ENCODE results near the gene VPREB1.
A peak's percentile ranks its signal among the peaks of the same experiment; 100 is the strongest.
"Not testable (repeated sequence)": the region's sequence is repeated elsewhere in the genome, so short reads cannot be mapped to it uniquely, and the experiment has no call there.

VPREB1 gene

GRCh38 chr22:22214819-22215329 lies 29.7 kb upstream of the VPREB1 start:
- no peak for DNase-seq (ENCODE audit: low spot score)

DNA sequence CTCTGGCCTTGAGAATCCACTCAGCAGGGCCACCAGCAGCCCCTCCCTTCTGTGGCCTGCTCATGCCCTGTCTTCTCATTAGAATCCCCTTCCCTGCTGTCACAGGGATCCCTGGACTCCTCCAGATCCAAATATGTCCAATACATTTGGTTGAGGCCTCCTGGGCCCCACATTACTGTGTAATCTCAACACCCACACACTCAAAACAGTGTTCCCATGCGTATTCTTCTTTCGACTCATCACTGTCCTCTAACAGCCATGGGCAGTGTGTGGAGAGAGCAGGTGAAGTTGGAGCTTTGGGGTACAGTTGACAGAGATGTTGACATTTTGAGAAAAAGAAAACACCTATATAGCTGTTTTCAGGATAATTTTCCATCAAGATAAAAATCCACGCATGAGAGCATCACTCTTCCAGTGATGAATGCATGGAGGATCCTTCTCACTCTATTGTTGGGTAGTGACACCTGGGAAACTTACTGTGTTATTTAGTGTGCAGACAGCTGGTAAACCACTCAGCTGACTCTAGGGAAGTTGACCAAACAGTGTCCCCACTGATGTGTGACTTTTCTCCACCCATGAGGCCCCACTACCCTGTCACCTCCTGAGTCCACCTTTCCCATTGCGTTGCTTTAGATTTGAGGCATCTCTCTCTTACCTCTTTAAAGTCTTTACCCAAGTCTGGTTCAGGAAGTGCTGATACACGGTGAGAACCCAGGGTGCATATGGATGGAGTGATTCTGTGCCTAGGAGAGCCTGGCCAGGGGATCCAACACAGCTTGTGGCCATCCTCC lies 28.7 kb upstream of the VPREB1 start:
- no peak for DNase-seq (ENCODE audit: low spot score)

GRCh38 chr22:22216450-22216959 lies 28.1 kb upstream of the VPREB1 start:
- DNase-seq (ENCODE audit: low spot score) = no peak

DNA sequence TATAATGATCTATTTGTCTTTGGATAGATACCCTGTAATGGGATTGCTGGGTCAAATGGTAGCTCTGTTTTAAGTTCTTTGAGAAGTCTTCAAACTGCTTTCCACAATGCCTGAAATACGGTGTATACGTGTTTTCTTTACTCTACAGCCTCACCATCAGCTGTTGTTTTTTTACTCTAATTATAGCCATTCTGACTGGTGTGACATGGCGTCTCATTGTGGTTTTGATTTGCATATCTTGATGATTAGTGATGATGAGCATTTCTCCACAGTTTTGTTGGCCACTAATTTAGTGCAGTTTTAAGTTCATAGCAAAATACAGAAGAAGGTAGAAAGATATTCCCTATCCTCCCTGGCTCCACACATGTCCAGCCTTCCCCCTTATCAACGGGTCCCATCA lies 26.3 kb upstream of the VPREB1 start:
- no peak for DNase-seq (ENCODE audit: low spot score)

GRCh38 chr22:22219140-22219996 lies 25.2 kb upstream of the VPREB1 start:
- no peak for DNase-seq (ENCODE audit: low spot score)

- DNase-seq (ENCODE audit: low spot score) = not testable (repeated sequence)
Measured at GRCh38 chr22:22221043-22221442, 23.5 kb upstream of the VPREB1 start.

- DNase-seq (ENCODE audit: low spot score) = no peak
Measured at GRCh38 chr22:22226448-22227187, 18.0 kb upstream of the VPREB1 start.

GRCh38 chr22:22228421-22228820 lies 16.2 kb upstream of the VPREB1 start:
- no peak for DNase-seq (ENCODE audit: low spot score)

DNA sequence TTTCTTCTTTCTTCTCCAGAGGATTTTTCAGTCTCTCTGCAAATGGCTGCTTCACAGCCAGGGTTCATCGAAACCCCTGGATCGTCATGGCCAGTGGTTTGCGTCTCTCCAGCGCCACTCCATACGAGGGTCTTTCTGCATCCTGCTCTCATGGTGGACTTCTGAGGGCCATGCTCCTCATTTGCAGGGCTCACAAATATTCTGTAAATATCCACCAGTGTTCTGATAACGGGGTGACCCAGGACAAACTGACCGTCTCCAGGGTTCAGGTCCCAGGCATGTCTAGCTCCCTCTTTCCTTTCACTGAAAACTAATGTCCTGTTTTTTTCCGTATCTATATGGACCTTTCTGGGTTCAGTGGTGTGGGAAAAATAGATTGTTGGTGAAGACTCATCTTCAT lies 15.7 kb upstream of the VPREB1 start:
- DNase-seq (ENCODE audit: low spot score) = no peak

DNA sequence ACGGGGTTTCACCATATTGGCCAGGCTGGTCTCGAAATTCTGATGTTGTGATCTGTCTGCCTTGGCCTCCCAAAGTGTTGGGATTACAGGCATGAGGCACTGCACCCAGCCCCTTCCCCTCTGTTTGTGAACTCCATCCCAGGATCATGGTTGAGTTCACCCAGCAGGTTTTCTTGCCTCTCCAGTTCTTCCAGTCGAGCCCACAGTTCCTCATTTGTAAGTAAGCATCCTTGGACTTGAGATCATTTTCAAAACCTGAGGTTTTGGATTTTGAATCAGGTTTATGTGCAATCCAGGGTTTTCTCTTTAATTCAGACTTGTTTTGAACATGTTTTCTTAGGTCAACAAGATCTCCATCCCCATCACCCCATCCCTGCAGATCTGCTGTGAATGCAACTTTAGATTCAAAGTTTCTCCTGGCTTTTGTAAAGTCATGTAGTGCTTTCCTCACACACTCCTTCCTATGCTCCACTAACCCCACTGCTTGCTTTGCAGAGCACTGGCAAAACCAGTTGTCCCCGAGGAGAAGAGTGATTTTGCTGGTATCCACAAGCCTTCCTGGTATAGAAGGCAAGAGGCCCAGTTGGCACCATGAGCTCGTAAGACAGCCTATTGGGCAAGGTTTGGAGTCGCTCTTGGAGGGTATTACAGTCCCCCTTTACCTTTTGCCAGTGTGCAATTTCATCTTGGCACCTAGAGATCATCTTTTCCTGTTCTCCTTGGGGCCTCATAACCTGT lies 14.7 kb upstream of the VPREB1 start:
- no peak for DNase-seq (ENCODE audit: low spot score)

DNA sequence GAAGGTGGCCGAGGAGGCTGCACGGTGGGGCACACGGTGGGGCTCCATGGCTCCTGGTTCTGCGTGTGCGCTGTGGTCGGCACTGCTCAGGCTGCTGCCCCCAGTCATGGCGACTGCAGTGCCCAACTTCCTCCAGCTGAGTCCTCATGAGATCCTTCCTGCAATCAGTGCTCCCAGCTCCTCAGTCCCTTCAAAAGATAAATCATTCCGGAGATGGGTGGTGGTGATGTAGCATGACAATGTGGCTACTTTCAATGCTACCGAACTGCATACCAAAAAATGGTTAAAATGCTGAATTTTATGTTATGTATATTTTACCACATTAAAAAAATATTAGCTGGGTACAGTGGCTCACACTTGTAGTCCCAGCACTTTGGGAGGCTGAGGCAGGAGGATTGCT lies 14.1 kb upstream of the VPREB1 start:
- DNase-seq (ENCODE audit: low spot score) = no peak

- DNase-seq (ENCODE audit: low spot score) = no peak
Measured at GRCh38 chr22:22233081-22233480, 11.5 kb upstream of the VPREB1 start.

DNA sequence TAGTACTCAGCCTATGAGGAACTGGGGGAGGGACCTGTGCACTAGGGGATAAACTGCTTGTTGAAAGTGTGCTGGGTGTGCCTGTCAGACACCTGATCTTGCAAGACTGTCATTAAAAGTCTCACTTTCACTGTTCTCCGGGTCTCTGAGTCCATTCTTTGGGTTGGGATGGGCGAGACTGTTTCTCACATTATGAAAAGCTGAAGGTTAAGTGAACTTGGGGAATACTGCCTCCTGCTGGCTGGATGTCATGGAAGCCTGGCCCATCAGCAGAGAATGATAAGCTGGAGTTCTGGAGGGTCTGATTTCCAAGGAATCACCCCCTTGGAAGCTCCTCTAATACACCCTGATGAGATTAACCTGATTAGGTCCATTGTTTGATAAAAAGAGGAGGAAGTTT lies 9.0 kb upstream of the VPREB1 start:
- DNase-seq (ENCODE audit: low spot score) = peak; percentile 47

- no peak for DNase-seq (ENCODE audit: low spot score)
Measured at GRCh38 chr22:22237521-22237920, 7.1 kb upstream of the VPREB1 start.

DNA sequence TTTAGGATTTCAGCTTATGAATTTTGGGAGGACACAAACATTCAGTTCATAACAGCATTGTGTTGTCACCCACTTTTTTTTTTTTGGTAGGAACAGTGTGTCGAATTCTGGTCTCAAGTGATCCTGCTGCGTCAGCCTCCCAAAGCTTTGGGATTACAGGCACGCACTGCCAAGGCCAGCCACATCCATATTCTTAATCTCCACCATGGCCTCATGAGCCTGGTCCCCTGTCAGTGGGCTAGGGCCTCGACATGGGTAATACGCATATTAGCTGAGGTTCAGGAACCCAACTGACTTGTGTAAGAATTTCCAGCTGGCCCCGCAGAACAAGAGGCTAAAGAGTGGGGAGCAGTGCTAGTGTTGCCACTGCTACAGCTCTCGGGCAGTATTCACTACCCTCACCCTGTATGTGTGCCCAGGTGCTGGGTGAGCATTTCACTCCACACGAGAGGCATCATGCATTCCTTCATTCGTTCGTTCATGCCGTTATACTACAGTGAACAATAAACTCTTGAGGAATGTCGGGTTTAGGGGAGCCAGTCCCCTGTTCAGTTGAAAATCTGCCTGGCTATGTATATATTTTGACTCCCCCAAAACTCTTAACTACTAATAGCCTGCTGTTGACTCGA lies 5.2 kb upstream of the VPREB1 start:
- no peak for DNase-seq (ENCODE audit: low spot score)

DNA sequence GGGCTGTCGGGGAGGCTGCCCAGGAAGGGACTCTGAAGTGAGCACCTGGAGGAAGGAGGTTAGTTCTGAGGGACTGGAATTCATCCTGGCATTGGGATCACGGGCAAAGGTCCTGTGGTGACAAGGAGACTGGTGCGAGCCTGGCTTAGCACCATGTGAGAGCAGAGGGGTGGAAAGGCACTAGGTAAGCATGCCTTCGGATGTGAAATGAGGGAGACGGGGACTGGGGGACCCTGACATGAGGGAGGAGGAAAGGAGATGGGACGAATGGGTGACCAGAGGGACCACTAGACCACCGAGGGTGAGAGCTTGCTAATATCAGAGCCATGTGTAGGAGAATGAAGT lies 3.1 kb upstream of the VPREB1 start:
- DNase-seq (ENCODE audit: low spot score) = no peak

GRCh38 chr22:22242488-22242887 lies 2.1 kb upstream of the VPREB1 start:
- no peak for DNase-seq (ENCODE audit: low spot score)

- no peak for DNase-seq (ENCODE audit: low spot score)
Measured at GRCh38 chr22:22243033-22243680, 1.4 kb upstream of the VPREB1 start.

DNA sequence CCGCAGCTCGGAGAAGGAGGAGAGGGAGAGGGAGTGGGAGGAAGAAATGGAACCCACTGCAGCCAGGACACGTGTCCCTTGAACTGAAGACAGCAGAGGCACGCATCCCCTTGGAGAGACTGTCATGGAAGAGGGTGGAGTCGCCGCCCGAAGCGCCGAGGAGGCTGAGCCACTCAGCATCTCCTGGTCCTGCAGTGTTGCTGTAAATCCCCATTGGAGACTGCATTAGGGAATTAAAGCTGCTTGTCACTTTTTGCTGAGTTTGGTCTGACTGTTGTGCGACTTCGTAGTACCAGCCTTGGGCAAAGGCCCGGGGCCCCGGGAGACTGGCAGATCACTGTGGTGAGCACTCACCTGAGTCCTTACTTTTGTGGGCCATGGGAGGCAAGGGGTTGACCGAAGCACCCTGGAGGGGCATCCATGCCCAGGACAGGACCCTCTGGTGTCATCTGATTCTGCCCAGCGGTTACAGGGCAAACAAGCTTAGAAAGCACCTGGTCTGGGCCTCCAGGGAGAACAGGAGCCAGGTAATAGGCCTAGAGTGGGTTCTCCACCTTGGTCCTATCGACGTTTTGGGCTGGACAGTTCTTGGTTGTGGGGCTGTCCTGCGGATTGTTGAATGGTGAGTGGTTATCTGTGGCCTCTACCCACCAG lies 797 bp downstream of the VPREB1 start:
- DNase-seq (ENCODE audit: low spot score) = no peak

DNA sequence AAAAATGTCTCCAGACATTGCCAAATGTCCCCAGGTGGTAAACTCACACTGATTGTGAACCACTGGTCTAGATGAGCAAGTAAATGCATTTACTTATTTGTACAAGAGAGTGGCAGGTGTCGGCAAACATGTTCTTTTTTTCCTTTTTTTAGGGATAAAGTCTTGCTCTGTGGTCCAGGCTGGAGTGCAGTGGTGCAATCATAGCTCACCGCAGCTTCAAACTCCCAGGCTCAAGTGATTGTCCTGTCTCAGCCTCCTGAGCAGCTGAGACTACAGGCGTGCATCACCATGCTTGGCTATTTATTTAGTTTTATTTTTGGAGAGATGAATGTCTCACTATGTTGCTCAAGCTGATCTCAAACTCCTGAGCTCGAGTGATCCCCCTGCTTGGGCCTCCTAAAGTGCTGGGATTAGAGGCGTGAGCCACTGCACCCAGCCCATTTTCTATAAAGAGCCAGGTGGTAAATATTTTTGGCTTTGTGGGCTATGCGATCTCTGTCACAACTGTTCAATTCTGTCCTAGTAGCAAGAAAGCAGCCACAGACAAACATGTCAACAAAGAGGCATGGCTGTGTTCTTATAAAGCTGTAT lies 1.4 kb downstream of the VPREB1 start:
- no peak for DNase-seq (ENCODE audit: low spot score)
